Measurements from ENCODE around the gene ANKRD44. TPM values are rescaled to one million over a fixed set of nuclear protein-coding genes. Genes with fewer than 3 reads are reported as not detected.

The ANKRD44 gene
- total RNA-seq, 1 experiment from 2014 or later: 0.68 TPM

- Mint-ChIP-seq H3K36me3 (no peaks in the 10 kb centered on the region), H3K4me3 (no peak overlapping the region), H3K27me3 (ENCODE audit: low read depth) (no peaks in the 10 kb centered on the region), H3K4me1 (no peaks in the 10 kb centered on the region), H3K9me3 (peaks cover under 1% of the 10 kb centered on the region), H3K27ac (no peak overlapping the region)
- ATAC-seq (no peak), DNase-seq (ENCODE audit: low spot score) (no peak)
- ChIA-PET CTCF (no interaction called here), POLR2A (no interaction called here)
- TF ChIP-seq NR3C1 (CRISPR knock-in tag; conservative IDR thresholded peaks at IDR 0.05; ENCODE audit: low read depth): no peak
- TF ChIP-seq, protein P1, sequence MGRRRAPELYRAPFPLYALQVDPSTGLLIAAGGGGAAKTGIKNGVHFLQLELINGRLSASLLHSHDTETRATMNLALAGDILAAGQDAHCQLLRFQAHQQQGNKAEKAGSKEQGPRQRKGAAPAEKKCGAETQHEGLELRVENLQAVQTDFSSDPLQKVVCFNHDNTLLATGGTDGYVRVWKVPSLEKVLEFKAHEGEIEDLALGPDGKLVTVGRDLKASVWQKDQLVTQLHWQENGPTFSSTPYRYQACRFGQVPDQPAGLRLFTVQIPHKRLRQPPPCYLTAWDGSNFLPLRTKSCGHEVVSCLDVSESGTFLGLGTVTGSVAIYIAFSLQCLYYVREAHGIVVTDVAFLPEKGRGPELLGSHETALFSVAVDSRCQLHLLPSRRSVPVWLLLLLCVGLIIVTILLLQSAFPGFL (CRISPR knock-in tag; IDR thresholded peaks at IDR 0.05; ENCODE audit: borderline replicate concordance): no peak
- TF ChIP-seq GTF2I (CRISPR knock-in tag; conservative IDR thresholded peaks at IDR 0.05): no peak
- TF ChIP-seq ZNF281 (CRISPR knock-in tag; IDR thresholded peaks at IDR 0.05): no peak
- no peak for TF ChIP-seq HMGA2 (CRISPR knock-in tag; IDR thresholded peaks at IDR 0.05)
- no peak for TF ChIP-seq ZNF416 (CRISPR knock-in tag; IDR thresholded peaks at IDR 0.05)
- no peak for TF ChIP-seq JUN (CRISPR knock-in tag; IDR thresholded peaks at IDR 0.05)
- TF ChIP-seq FOXP1 (CRISPR knock-in tag; IDR thresholded peaks at IDR 0.05; ENCODE audit: borderline replicate concordance): no peak
- no peak for TF ChIP-seq ESRRA (CRISPR knock-in tag; IDR thresholded peaks at IDR 0.05; ENCODE audit: borderline replicate concordance)
- no peak for TF ChIP-seq GABPB1 (CRISPR knock-in tag; IDR thresholded peaks at IDR 0.05)
- TF ChIP-seq TP53 (CRISPR knock-in tag; IDR thresholded peaks at IDR 0.05): no peak
- TF ChIP-seq ZBTB43 (CRISPR knock-in tag; IDR thresholded peaks at IDR 0.05): no peak
Measured at GRCh38 chr2:197297266-197297665, 13.3 kb downstream of the ANKRD44 start.

DNA sequence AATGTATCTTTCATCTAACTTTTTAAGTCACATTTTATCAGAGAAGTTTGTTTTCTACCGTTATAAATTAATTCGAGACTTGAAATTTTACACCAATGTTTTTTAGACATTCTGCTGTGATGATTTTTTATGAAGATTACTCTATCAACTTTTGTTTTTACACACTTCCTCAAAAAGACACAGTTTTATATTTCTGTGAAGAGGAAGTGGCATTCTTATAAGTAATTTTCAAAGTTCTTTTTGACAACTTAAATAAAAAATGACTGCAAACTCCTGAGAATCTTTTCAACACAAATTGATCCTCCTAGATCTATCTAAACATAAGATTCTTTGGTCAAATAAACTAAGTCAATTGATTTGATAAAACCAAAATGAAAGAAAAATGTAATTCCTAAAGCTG lies 13.7 kb downstream of the ANKRD44 start:
- no peak for ATAC-seq
- POLR2A ChIA-PET: no interaction called here
- Mint-ChIP-seq H3K27ac (no peak overlapping the region), H3K4me3 (no peak overlapping the region), H3K4me1 (no peaks in the 10 kb centered on the region), H3K9me3 (peaks cover 5% of the 10 kb centered on the region), H3K36me3 (no peaks in the 10 kb centered on the region), H3K27me3 (ENCODE audit: low read depth) (no peaks in the 10 kb centered on the region)
- CTCF ChIA-PET: no interaction called here
- DNase-seq (ENCODE audit: low spot score): no peak
- no peak for TF ChIP-seq PRDM15 (CRISPR knock-in tag; IDR thresholded peaks at IDR 0.05)
- TF ChIP-seq NFE2L1 (CRISPR knock-in tag; IDR thresholded peaks at IDR 0.05): no peak
- no peak for TF ChIP-seq STAT6 (CRISPR knock-in tag; conservative IDR thresholded peaks at IDR 0.05; ENCODE audit: low read depth)
- TF ChIP-seq CBFB (CRISPR knock-in tag; IDR thresholded peaks at IDR 0.05; ENCODE audit: low read depth): no peak
- TF ChIP-seq OVOL2 (CRISPR knock-in tag; IDR thresholded peaks at IDR 0.05; ENCODE audit: borderline replicate concordance): no peak
- TF ChIP-seq FOXP1 (CRISPR knock-in tag; IDR thresholded peaks at IDR 0.05; ENCODE audit: borderline replicate concordance): no peak
- TF ChIP-seq EMX1 (CRISPR knock-in tag; IDR thresholded peaks at IDR 0.05): no peak
- no peak for TF ChIP-seq ZNF416 (CRISPR knock-in tag; IDR thresholded peaks at IDR 0.05)
- TF ChIP-seq, protein P2, sequence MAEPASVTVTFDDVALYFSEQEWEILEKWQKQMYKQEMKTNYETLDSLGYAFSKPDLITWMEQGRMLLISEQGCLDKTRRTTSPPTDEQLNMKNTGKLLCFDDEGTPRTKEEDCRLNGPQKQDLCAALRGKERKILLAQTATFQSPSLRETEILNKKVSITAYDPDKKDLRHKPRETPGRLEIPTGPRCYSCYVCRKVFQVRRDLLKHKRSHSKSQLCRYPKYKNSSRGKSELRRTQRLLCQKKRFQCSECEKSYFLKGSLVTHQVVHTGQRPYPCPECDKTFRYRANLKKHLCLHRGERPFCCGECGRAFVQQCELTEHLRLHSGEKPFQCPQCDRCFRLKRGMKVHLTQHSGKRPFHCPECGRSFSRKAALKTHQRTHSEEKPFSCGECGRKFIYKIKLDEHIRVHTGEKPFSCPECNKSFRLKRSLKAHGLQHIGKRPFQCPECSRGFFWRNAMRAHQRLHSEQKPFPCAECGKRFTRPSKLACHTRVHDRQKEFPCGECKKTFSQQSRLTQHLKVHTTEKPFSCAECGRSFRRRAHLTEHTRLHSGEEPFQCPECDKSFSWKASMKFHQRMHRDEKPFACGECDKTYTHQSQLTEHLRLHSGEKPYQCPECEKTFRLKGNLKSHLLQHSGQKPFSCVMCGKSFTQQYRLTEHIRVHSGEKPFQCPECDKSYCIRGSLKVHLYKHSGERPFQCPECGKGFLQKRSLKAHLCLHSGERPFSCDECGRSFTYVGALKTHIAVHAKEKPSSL (CRISPR knock-in tag; conservative IDR thresholded peaks at IDR 0.05): no peak
- TF ChIP-seq, protein P3, sequence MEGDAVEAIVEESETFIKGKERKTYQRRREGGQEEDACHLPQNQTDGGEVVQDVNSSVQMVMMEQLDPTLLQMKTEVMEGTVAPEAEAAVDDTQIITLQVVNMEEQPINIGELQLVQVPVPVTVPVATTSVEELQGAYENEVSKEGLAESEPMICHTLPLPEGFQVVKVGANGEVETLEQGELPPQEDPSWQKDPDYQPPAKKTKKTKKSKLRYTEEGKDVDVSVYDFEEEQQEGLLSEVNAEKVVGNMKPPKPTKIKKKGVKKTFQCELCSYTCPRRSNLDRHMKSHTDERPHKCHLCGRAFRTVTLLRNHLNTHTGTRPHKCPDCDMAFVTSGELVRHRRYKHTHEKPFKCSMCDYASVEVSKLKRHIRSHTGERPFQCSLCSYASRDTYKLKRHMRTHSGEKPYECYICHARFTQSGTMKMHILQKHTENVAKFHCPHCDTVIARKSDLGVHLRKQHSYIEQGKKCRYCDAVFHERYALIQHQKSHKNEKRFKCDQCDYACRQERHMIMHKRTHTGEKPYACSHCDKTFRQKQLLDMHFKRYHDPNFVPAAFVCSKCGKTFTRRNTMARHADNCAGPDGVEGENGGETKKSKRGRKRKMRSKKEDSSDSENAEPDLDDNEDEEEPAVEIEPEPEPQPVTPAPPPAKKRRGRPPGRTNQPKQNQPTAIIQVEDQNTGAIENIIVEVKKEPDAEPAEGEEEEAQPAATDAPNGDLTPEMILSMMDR (IDR thresholded peaks at IDR 0.05): no peak
- TF ChIP-seq PRRX2 (CRISPR knock-in tag; IDR thresholded peaks at IDR 0.05): no peak
